Ishikawa (cell line): ENCODE data around the gene PRRT3.

Experiments
- CEBPB ChIP-seq: IDR thresholded peaks from 2 replicates; pipeline ENCODE4 v1.6.1; 2012
- CREB1 ChIP-seq: IDR thresholded peaks from 2 replicates; pipeline ENCODE4 v1.6.1; 2012; ENCODE audit warnings: low read depth
- EGR1 ChIP-seq: IDR thresholded peaks from 2 replicates; pipeline ENCODE4 v1.6.1; 2012
- EP300 ChIP-seq: IDR thresholded peaks from 2 replicates; pipeline ENCODE4 v1.6.1; 2012; ENCODE audit warnings: borderline replicate concordance
- FOXM1 ChIP-seq: IDR thresholded peaks from 2 replicates; pipeline ENCODE4 v1.6.1; 2012; ENCODE audit warnings: low read depth, borderline replicate concordance
- MAX ChIP-seq: IDR thresholded peaks from 2 replicates; pipeline ENCODE4 v1.6.1; 2012
- NFIC ChIP-seq: IDR thresholded peaks from 2 replicates; pipeline ENCODE4 v1.6.1; 2012
- RAD21 ChIP-seq: IDR thresholded peaks from 2 replicates; pipeline ENCODE4 v1.6.1; 2012; ENCODE audit warnings: low read depth
- REST ChIP-seq: IDR thresholded peaks from 2 replicates; pipeline ENCODE4 v1.6.1; 2012; ENCODE audit warnings: low read depth, mild to moderate bottlenecking
- TAF1 ChIP-seq: IDR thresholded peaks from 2 replicates; pipeline ENCODE4 v1.6.1; 2012; ENCODE audit warnings: low read depth, mild to moderate bottlenecking
- TCF12 ChIP-seq: IDR thresholded peaks from 2 replicates; pipeline ENCODE4 v1.6.1; 2012; ENCODE audit warnings: low read depth
- TEAD4 ChIP-seq: IDR thresholded peaks from 2 replicates; pipeline ENCODE4 v1.6.1; 2012
- USF1 ChIP-seq: IDR thresholded peaks from 2 replicates; pipeline ENCODE4 v1.6.1; 2012
- YY1 ChIP-seq: IDR thresholded peaks from 2 replicates; pipeline ENCODE4 v1.6.1; 2012; ENCODE audit warnings: low read depth
- ZBTB7A ChIP-seq: IDR thresholded peaks from 2 replicates; pipeline ENCODE4 v1.6.1; 2012; ENCODE audit warnings: low read depth

Gene PRRT3

GRCh38 chr3:9951126-9951525, 1.1 kb downstream of the PRRT3 start:
- no peak for TF ChIP-seq EGR1

- TF ChIP-seq CREB1 (no peak), TAF1 (no peak), FOXM1 (no peak), MAX (no peak), REST (no peak), ZBTB7A (no peak), EGR1 (no peak)
Measured at GRCh38 chr3:9949626-9950025, 2.6 kb downstream of the PRRT3 start.

- no peak for TF ChIP-seq MAX
- TF ChIP-seq REST: no peak
- no peak for TF ChIP-seq FOXM1
- TF ChIP-seq USF1: no peak
- TF ChIP-seq CEBPB: no peak
- no peak for TF ChIP-seq EP300
- TF ChIP-seq TCF12: no peak
- TF ChIP-seq YY1: no peak
- no peak for TF ChIP-seq TEAD4
- no peak for TF ChIP-seq TAF1
- TF ChIP-seq EGR1: no peak
- TF ChIP-seq NFIC: no peak
- TF ChIP-seq ZBTB7A: no peak
- no peak for TF ChIP-seq CREB1
- TF ChIP-seq RAD21: no peak
Measured at GRCh38 chr3:9949115-9949514, 3.1 kb downstream of the PRRT3 start.

- no peak for TF ChIP-seq ZBTB7A
- TF ChIP-seq CREB1: no peak
- TF ChIP-seq TAF1: no peak
- TF ChIP-seq EP300: no peak
- no peak for TF ChIP-seq RAD21
- no peak for TF ChIP-seq NFIC
- no peak for TF ChIP-seq TEAD4
- no peak for TF ChIP-seq FOXM1
- TF ChIP-seq TCF12: no peak
- TF ChIP-seq MAX: no peak
- TF ChIP-seq EGR1: no peak
- TF ChIP-seq YY1: no peak
- TF ChIP-seq CEBPB: no peak
- no peak for TF ChIP-seq REST
- TF ChIP-seq USF1: no peak
Measured at GRCh38 chr3:9948586-9948985, 3.6 kb downstream of the PRRT3 start.
